Transverse colon (tissue), 4 donors: ENCODE measurements around the gene GLUL.

ENCODE experiments used
- CTCF ChIP-seq, 5 experiments: fragments of 200-600 bp in 3 of 5; fragments of 450-650 bp in 2 of 5; sonication (generic) in 3 of 5; IDR thresholded peaks; 1 replicate in 2 of 5; 2 replicates in 3 of 5; pipeline ENCODE4 v1.5.1; 2016 to 2017; ENCODE audit warnings: antibody characterized with exemption in 5 of 5, inconsistent platforms in 3 of 5, mild to moderate bottlenecking in 2 of 5, moderate library complexity in 1 of 5
- EP300 ChIP-seq: sonication (generic); formaldehyde crosslinking; IDR thresholded peaks from one replicate; pipeline ENCODE4 v1.6.1; 2017; ENCODE audit warnings: antibody characterized with exemption, low read depth
- POLR2AphosphoS5 ChIP-seq, 3 donors: sonication (generic); formaldehyde crosslinking; IDR thresholded peaks; one replicate each; pipeline ENCODE4 v1.6.1; 2016; ENCODE audit warnings: antibody characterized with exemption in 3 of 3

GRCh38 chr1:182367926-182368325 is 23.7 kb downstream of the GLUL start:
- no peak for TF ChIP-seq CTCF (IDR thresholded peaks at IDR 0.05)
- TF ChIP-seq POLR2AphosphoS5 (IDR thresholded peaks at IDR 0.05), result no peak
- TF ChIP-seq EP300, result no peak
